GM12878 (cell line): ENCODE measurements around the gene TMEM106A. TPM values are rescaled to one million over a fixed set of nuclear protein-coding genes. Genes with fewer than 3 reads are reported as not detected.

Source experiments
- ATAC-seq: fragments of 200-7000 bp; cut with Tn5 transposase; 3 replicates; pipeline ENCODE4 v1.9.1; 2020; ENCODE audit warnings: mild to moderate bottlenecking, moderate library complexity
- Bru-seq: library from RNA; stranded (reverse); fragments of 400-500 nt; gene quantifications from one replicate; lab custom pipeline; 2021; lab: Mats Ljungman, UMichigan
- BruChase-seq, 2 experiments: library from RNA; stranded (reverse); fragments of 400-500 nt; gene quantifications; one replicate each; lab custom pipeline; 2021; lab: Mats Ljungman, UMichigan
- BruUV-seq: library from RNA; stranded (reverse); fragments of 400-500 nt; replicated peaks from 2 replicates; lab custom pipeline; 2021; lab: Mats Ljungman, UMichigan
- CTCF ChIA-PET: fragments of 300-600 bp; sonication (Branson Sonifier 250); formaldehyde crosslinking; extraction: SDS; loops from one replicate; lab custom pipeline; 2021; ENCODE audit warnings: inconsistent platforms; lab: Yijun Ruan, JAX
- POLR2A ChIA-PET: fragments of 350-600 bp; formaldehyde crosslinking; extraction: SDS; loops from one replicate; lab custom pipeline; 2021; ENCODE audit warnings: inconsistent platforms; lab: Charles Lee
- RAD21 ChIA-PET: fragments of 300-600 bp; sonication (Branson Sonifier 250); formaldehyde crosslinking; loops from one replicate; lab custom pipeline; 2023; ENCODE audit warnings: antibody characterized with exemption; ENCODE audit not compliant: unreplicated experiment; lab: Charles Lee
- SMC1A ChIA-PET: fragments of 300-600 bp; sonication (Branson Sonifier 250); formaldehyde crosslinking; loops from one replicate; lab custom pipeline; 2023; ENCODE audit not compliant: unreplicated experiment, uncharacterized antibody; lab: Charles Lee
- DNase-seq: peaks from one replicate; pipeline ENCODE4 v3.0.0-alpha.2; 2011; ENCODE audit warnings: low read depth, low spot score
- FAIRE-seq: peaks from 3 replicates; lab custom pipeline; 2011; peaks lifted over from hg19 to GRCh38; lab: Jason Lieb, UNC
- H2AFZ ChIP-seq: 2 replicates; pipeline ENCODE4 v1.6.0; 2011; ENCODE audit warnings: low read depth, low read length, control low read depth; ENCODE audit not compliant: control insufficient read depth
- H3K27ac ChIP-seq: 2 replicates; pipeline ENCODE4 v1.5.1; 2011; ENCODE audit warnings: control low read depth; ENCODE audit not compliant: control insufficient read depth, insufficient read depth
- H3K27me3 ChIP-seq, 2 experiments: replicated peaks in 1 of 2; 2 replicates each; pipeline versions ENCODE4 v1.6.0 to v1.6.1; 2011; ENCODE audit warnings: low read length in 1 of 2; ENCODE audit not compliant: control insufficient read depth in 2 of 2, insufficient read depth in 2 of 2
- H3K36me3 ChIP-seq, 2 experiments: 2 replicates each; pipeline ENCODE4 v1.5.1; 2011; ENCODE audit warnings: low read length in 1 of 2; ENCODE audit not compliant: control insufficient read depth in 2 of 2, insufficient read depth in 2 of 2
- H3K4me1 ChIP-seq: 2 replicates; pipeline ENCODE4 v1.6.1; 2011; ENCODE audit warnings: mild to moderate bottlenecking, low read length, moderate library complexity, mixed read lengths; ENCODE audit not compliant: control insufficient read depth, insufficient read depth
- H3K4me2 ChIP-seq: 2 replicates; pipeline ENCODE4 v1.6.0; 2011; ENCODE audit warnings: control low read depth; ENCODE audit not compliant: control insufficient read depth, insufficient read depth
- H3K4me3 ChIP-seq: fragments of 200-600 bp; sonication (generic); 2 replicates; pipeline ENCODE4 v1.5.1; 2016
- H3K79me2 ChIP-seq: 2 replicates; pipeline ENCODE4 v1.6.0; 2011; ENCODE audit warnings: low read length; ENCODE audit not compliant: control insufficient read depth, insufficient read depth
- H3K9ac ChIP-seq: 2 replicates; pipeline ENCODE4 v1.8.0; 2011; ENCODE audit warnings: low read length, control low read depth, mixed read lengths; ENCODE audit not compliant: control insufficient read depth, insufficient read depth
- H3K9me3 ChIP-seq: replicated peaks from 3 replicates; pipeline ENCODE4 v1.5.1; 2011; ENCODE audit warnings: mild to moderate bottlenecking, low read length; ENCODE audit not compliant: control insufficient read depth, insufficient read depth
- H4K20me1 ChIP-seq: 2 replicates; pipeline ENCODE4 v1.6.0; 2011; ENCODE audit not compliant: control insufficient read depth, insufficient read depth
- CREB1 ChIP-seq: IDR thresholded peaks from 2 replicates; pipeline ENCODE4 v1.6.1; 2012; ENCODE audit warnings: low read depth, mild to moderate bottlenecking, inconsistent platforms
- CREM ChIP-seq: IDR thresholded peaks from 2 replicates; pipeline ENCODE4 v1.6.1; 2014; ENCODE audit warnings: antibody characterized with exemption, low read depth
- EZH2 ChIP-seq: IDR thresholded peaks from 2 replicates; pipeline ENCODE4 v1.6.1; 2012; ENCODE audit warnings: low read depth, mild to moderate bottlenecking, control low read depth, inconsistent platforms, low read length, borderline replicate concordance; ENCODE audit not compliant: control insufficient read depth
- FOXM1 ChIP-seq: IDR thresholded peaks from 2 replicates; pipeline ENCODE4 v1.6.1; 2012; ENCODE audit warnings: low read depth, mild to moderate bottlenecking, inconsistent platforms, low read length, moderate library complexity
- HDAC2 ChIP-seq: fragments of 200-600 bp; sonication (generic); IDR thresholded peaks from 2 replicates; pipeline ENCODE4 v1.6.1; 2017
- IKZF1 ChIP-seq: fragments of 450-650 bp; conservative IDR thresholded peaks from 2 replicates; pipeline ENCODE4 v1.6.1; 2017; ENCODE audit warnings: antibody characterized with exemption, mild to moderate bottlenecking
- MXI1 ChIP-seq: fragments of 150-350 bp; IDR thresholded peaks from 2 replicates; pipeline ENCODE4 v1.6.1; 2011; ENCODE audit warnings: low read depth, mild to moderate bottlenecking, inconsistent platforms, low read length, improper control_type of control experiment
- NBN ChIP-seq: fragments of 450-650 bp; IDR thresholded peaks from 2 replicates; pipeline ENCODE4 v1.6.1; 2016
- NFIC ChIP-seq: IDR thresholded peaks from 2 replicates; pipeline ENCODE4 v1.6.1; 2012; ENCODE audit warnings: low read depth, mild to moderate bottlenecking, inconsistent platforms, low read length, moderate library complexity
- POLR2A ChIP-seq: IDR thresholded peaks from 2 replicates; pipeline ENCODE4 v1.6.1; 2011; ENCODE audit warnings: low read depth, mild to moderate bottlenecking, low read length
- POLR2AphosphoS2 ChIP-seq: IDR thresholded peaks from 2 replicates; pipeline ENCODE4 v1.6.1; 2011; ENCODE audit warnings: low read depth, mild to moderate bottlenecking, low read length, improper control_type of control experiment, moderate library complexity
- RELA ChIP-seq: fragments of 450-650 bp; IDR thresholded peaks from 2 replicates; pipeline ENCODE4 v1.8.0; 2014; ENCODE audit warnings: borderline replicate concordance; ENCODE audit not compliant: partially characterized antibody
- TARDBP ChIP-seq: IDR thresholded peaks from 2 replicates; pipeline ENCODE4 v1.6.1; 2016; ENCODE audit warnings: borderline replicate concordance
- WGBS: methylation state at CpG from one replicate; pipeline ENCODE4 v1.1.6; 2016; ENCODE audit warnings: low lambda C conversion rate; ENCODE audit not compliant: insufficient replicate concordance, insufficient coverage; ENCODE audit errors: missing lambda C conversion rate; 5-methylcytosine and 5-hydroxymethylcytosine counted together
- in situ Hi-C: fragments of 300-500 bp; cut with MboI; formaldehyde crosslinking; loops from 9 replicates; pipeline ENCODE4 v1.14.3; 2018; ENCODE audit warnings: mixed read lengths
- intact Hi-C: fragments of 100-400 bp; cut with micrococcal nuclease; formaldehyde crosslinking; loops from one replicate; pipeline ENCODE4 v1.14.2; 2022; ENCODE audit not compliant: unreplicated experiment
- long read RNA-seq, 2 experiments: library from polyadenylated mRNA; unstranded; transcript quantifications; one replicate each; pipeline ENCODE4 v2.0.0, GENCODE V29; 2019 to 2020
- polyA minus RNA-seq, 3 experiments: library from RNA; depleted of rRNA, polyadenylated mRNA; stranded (reverse); fragments of >200 nt; gene quantifications; 2 replicates each; pipeline ENCODE4 v1.2.3, GENCODE V29; 2011
- polyA plus RNA-seq, 11 experiments: library from polyadenylated mRNA; depleted of rRNA in 4 of 11; unstranded in 6 of 11; stranded (reverse) in 5 of 11; fragments of >200 nt; fragmentation: Nextera tagmentation in 4 of 11; fragmentation: Illumina TruSeq in 1 of 11; extraction: Ambion mirVana in 4 of 11; extraction: Trizol in 1 of 11; gene quantifications; 1 replicate in 1 of 11; 2 replicates in 10 of 11; pipeline versions ENCODE4 v1.2.1 to v1.2.3, GENCODE V29; 2011 to 2016; ENCODE audit warnings: inconsistent platforms in 2 of 11, missing spikeins in 2 of 11, low read depth in 1 of 11
- total RNA-seq, 4 experiments: library from RNA; depleted of rRNA in 3 of 4; stranded (reverse); fragments of >200 nt in 3 of 4; fragmentation: Illumina TruSeq in 1 of 4; extraction: Trizol in 1 of 4; gene quantifications; 2 replicates each; pipeline versions ENCODE4 v1.2.1 to v1.2.3, GENCODE V29; 2013 to 2021
- TF ChIP-seq, protein P1 (sequence below): fragments of 450-650 bp; IDR thresholded peaks from 2 replicates; pipeline ENCODE4 v1.6.1; 2017; ENCODE audit warnings: low read depth, mild to moderate bottlenecking, moderate library complexity
- TF ChIP-seq, protein P2 (sequence below): IDR thresholded peaks from 2 replicates; pipeline ENCODE4 v1.6.1; 2011; ENCODE audit warnings: low read depth, low read length, improper control_type of control experiment, borderline replicate concordance

The TMEM106A gene, protein sequence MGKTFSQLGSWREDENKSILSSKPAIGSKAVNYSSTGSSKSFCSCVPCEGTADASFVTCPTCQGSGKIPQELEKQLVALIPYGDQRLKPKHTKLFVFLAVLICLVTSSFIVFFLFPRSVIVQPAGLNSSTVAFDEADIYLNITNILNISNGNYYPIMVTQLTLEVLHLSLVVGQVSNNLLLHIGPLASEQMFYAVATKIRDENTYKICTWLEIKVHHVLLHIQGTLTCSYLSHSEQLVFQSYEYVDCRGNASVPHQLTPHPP
- 81.0 and 84.7 TPM in 2 replicates for total RNA-seq (2013; cell fraction: nucleolus; rRNA removed)
- 7.9 and 8.9 TPM in 2 replicates for total RNA-seq (2014; rRNA removed)
- 8.0 and 9.3 TPM in 2 replicates for total RNA-seq (2014; rRNA removed; fragmentation: Illumina TruSeq; extraction: Trizol)
- total RNA-seq (2021) = 14.6 and 18.7 TPM in 2 replicates
- 5.2 TPM for polyA plus RNA-seq (2011; ENCODE audit: low read depth)
- 8.7 and 13.9 TPM in 2 replicates for polyA plus RNA-seq (2011; rRNA removed)
- 16.2 and 19.0 TPM in 2 replicates for polyA plus RNA-seq (2011; cell fraction: cytosol; rRNA removed)
- 26.4 and 28.4 TPM in 2 replicates for polyA plus RNA-seq (2011; cell fraction: nucleus; rRNA removed)
- 7.1 and 8.9 TPM in 2 replicates for polyA plus RNA-seq (2012)
- 9.0 and 11.5 TPM in 2 replicates for polyA plus RNA-seq (2014; fragmentation: Illumina TruSeq; extraction: Trizol)
- 1 to 10 TPM; 2.3 to 2.6 TPM for polyA plus RNA-seq (2014; fragmentation: Nextera tagmentation; extraction: Ambion mirVana)
- polyA plus RNA-seq (2014; rRNA removed) = 9.3 and 13.1 TPM in 2 replicates
- polyA plus RNA-seq (2016; fragmentation: Nextera tagmentation; extraction: Ambion mirVana) = 10 to 100 TPM in 1 of 2 experiments, 1 to 10 TPM in 1; 8.8 to 14.1 TPM
- 30.3 and 37.9 TPM in 2 replicates for polyA minus RNA-seq (2011; rRNA and poly(A)+ RNA removed)
- polyA minus RNA-seq (2011; cell fraction: cytosol; rRNA and poly(A)+ RNA removed) = 6.7 TPM in 2 replicates
- polyA minus RNA-seq (2011; cell fraction: nucleus; rRNA and poly(A)+ RNA removed) = 15.8 and 32.4 TPM in 2 replicates
- percentile 91 among the genes with signal in this experiment for Bru-seq, nascent RNA
- percentile 85 among the genes with signal in this experiment for BruChase-seq, experiment 1, labeled RNA remaining after a 6-hour chase
- BruChase-seq, experiment 2, labeled RNA remaining after a 2-hour chase = percentile 87 among the genes with signal in this experiment
- long read RNA-seq, experiment 1, partial matches to known transcripts = 1 of 5 reads
- long read RNA-seq, experiment 1, other reads (novel, unspliced or antisense) = 2 of 5 reads
- long read RNA-seq, experiment 2, partial matches to known transcripts = 2 of 5 reads
- long read RNA-seq, experiment 2, other reads (novel, unspliced or antisense) = 1 of 5 reads

DNA sequence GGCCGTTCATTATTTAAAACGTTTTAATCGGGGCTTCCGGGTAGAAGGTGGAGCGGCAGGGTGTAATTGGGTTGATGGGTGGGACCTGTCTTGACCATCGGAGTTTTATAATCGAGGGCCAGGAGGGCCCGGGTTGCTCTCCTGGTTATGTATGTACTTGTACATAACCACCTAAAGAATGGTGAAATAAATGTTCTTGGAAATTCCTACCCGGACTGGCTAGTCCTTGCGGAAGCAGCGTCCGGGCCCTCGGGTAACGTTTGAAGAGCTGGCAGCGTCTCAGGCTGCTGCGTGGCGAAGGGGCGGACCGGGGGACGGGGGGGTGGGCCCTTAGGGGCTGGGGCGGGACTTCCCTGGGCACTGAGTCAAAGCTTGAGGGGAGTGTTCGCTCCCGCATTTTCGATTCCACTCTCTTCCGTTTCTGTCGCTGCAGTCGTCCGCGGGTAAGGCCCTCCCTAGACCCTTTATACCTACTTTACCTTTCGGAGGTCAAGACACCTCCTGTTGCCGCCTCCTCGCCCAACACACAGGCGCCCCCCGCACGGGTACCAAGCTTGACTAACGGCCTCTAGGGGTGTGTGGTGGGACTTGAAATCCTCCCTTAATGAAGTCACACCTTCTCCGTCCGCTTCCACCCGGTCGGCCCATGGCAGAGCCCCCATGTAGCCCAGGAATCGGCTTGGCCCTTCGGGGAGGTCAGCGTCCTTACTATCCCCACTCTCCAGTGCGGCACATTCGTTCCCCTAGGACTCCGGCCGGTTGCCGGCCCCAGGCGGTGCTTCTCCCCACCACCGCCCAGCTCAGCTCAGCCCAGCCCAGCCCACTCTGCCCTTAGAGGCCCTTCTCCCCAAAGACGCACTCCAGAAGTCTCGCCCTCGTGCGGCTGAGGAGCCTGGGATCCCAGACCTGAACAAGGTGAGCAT lies at the start of gene TMEM106A:
TMEM106A (plus strand) TSS at position 396 of the 923 bp plus-strand sequence. CDS start 1,167 bp downstream, outside the sequence.
- intact Hi-C loops (no loop called here), in situ Hi-C loops (loop anchor here (10.0 to 25.0 kb wide), 9 partner anchors 103 to 1651 kb away; partner anchors contain the start of genes DNAJC7, EIF1, HDAC5 and MEOX1)
- POLR2A ChIA-PET = interaction anchor here (0.8 to 4.4 kb wide), 7 partner anchors 22 to 214 kb away, joined by 3 to 31 read pairs (median 5); partner anchors contain the start of genes NBR1 and RPL27
- TF ChIP-seq EZH2 = no peak
- peak; percentile 64; the same call in 1 of the 2 replicates for TF ChIP-seq IKZF1
- TF ChIP-seq MXI1 = peak; percentile 11; the same call in 1 of the 2 replicates
- TF ChIP-seq, protein P1, sequence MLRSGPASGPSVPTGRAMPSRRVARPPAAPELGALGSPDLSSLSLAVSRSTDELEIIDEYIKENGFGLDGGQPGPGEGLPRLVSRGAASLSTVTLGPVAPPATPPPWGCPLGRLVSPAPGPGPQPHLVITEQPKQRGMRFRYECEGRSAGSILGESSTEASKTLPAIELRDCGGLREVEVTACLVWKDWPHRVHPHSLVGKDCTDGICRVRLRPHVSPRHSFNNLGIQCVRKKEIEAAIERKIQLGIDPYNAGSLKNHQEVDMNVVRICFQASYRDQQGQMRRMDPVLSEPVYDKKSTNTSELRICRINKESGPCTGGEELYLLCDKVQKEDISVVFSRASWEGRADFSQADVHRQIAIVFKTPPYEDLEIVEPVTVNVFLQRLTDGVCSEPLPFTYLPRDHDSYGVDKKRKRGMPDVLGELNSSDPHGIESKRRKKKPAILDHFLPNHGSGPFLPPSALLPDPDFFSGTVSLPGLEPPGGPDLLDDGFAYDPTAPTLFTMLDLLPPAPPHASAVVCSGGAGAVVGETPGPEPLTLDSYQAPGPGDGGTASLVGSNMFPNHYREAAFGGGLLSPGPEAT = 0 out of 2 replicates have a peak, but pooled peaks have one; percentile 48
- TF ChIP-seq CREM = no peak; the same call in 1 of the 2 replicates
- TF ChIP-seq POLR2A = peak; percentile 79
- TF ChIP-seq TARDBP = no peak; the same call in 1 of the 2 replicates
- TF ChIP-seq CREB1 = no peak
- no peak for TF ChIP-seq HDAC2
- no peak for TF ChIP-seq NFIC
- TF ChIP-seq, protein P2, sequence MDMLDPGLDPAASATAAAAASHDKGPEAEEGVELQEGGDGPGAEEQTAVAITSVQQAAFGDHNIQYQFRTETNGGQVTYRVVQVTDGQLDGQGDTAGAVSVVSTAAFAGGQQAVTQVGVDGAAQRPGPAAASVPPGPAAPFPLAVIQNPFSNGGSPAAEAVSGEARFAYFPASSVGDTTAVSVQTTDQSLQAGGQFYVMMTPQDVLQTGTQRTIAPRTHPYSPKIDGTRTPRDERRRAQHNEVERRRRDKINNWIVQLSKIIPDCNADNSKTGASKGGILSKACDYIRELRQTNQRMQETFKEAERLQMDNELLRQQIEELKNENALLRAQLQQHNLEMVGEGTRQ = no peak
- peak; percentile 87 for TF ChIP-seq POLR2AphosphoS2
- TF ChIP-seq RELA = no peak
- TF ChIP-seq FOXM1 = no peak
- TF ChIP-seq NBN = peak; percentile 79; the same call in 1 of the 2 replicates

More for the DNA sequence above, at the start of gene TMEM106A:
- RAD21 ChIA-PET = interaction anchor here (1.3 to 2.9 kb wide), 3 partner anchors 40 to 156 kb away, joined by 3 to 15 read pairs (median 15); partner anchors contain the start of gene NBR1
- CTCF ChIA-PET = interaction anchor here (0.6 to 1.8 kb wide), 11 partner anchors 10 to 272 kb away, joined by 3 to 6 read pairs (median 3); partner anchors contain the start of genes DHX8, NBR1 and RPL27
- SMC1A ChIA-PET = interaction anchor here (0.8 to 3.9 kb wide), 9 partner anchors 11 to 149 kb away, joined by 3 to 20 read pairs (median 4); no protein-coding TSS in a partner anchor
- Histone ChIP-seq H4K20me1 (no peaks in the 10 kb centered on the region), H3K4me3 (peak within 1 kb of the TSS; percentile 75), H3K79me2 (peaks cover 17% of the 10 kb centered on the region), H2AFZ (peak within 1 kb of the TSS; percentile 82), H3K36me3 (peaks cover 2 to 11% of the 10 kb centered on the region in 2 experiments; a peak in 3 of 4 replicates), H3K4me1 (peaks cover 10% of the 10 kb centered on the region), H3K9me3 (no peaks in the 10 kb centered on the region), H3K9ac (peak within 1 kb of the TSS; percentile 86), H3K27me3 (no peaks in the 10 kb centered on the region), H3K4me2 (peak within 1 kb of the TSS; percentile 95), H3K27ac (peak within 1 kb of the TSS; percentile 88)
- under 1% methylated on average over 45 of the region's 54 CpGs for WGBS
- TSS peak; percentile 70 for BruUV-seq
- ATAC-seq = peak; percentile 90
- DNase-seq = peak; percentile 59
- FAIRE-seq = no peak
